NCI-H748 (cell line): ENCODE data around the gene TWNK.

Experiments used
- DNase-seq: peaks from one replicate; lab custom pipeline; 2025; ENCODE audit not compliant: unreplicated experiment; lab: John Stamatoyannopoulos, UW

TWNK gene

DNA sequence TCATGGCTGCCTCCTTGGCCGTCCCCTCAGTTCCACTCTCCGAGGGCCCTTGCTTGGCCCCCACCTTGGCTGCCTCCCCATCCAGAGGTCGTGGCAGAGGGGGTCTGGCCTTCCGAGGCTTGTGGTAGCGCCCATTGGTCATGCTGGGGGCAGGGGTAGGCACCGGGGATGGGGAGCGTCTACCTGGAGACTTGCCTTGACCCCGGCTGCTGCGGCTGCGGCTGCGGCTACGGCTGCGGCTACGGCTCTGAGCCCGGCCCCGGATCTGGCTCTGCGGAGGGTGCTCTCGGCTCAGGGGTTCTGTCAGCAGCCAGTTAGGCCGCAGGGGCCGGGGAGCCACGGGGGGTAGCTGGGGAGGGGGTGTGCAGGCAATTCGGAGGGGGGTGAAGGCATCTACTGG lies 23.0 kb downstream of the TWNK start:
- DNase-seq = no peak

DNA sequence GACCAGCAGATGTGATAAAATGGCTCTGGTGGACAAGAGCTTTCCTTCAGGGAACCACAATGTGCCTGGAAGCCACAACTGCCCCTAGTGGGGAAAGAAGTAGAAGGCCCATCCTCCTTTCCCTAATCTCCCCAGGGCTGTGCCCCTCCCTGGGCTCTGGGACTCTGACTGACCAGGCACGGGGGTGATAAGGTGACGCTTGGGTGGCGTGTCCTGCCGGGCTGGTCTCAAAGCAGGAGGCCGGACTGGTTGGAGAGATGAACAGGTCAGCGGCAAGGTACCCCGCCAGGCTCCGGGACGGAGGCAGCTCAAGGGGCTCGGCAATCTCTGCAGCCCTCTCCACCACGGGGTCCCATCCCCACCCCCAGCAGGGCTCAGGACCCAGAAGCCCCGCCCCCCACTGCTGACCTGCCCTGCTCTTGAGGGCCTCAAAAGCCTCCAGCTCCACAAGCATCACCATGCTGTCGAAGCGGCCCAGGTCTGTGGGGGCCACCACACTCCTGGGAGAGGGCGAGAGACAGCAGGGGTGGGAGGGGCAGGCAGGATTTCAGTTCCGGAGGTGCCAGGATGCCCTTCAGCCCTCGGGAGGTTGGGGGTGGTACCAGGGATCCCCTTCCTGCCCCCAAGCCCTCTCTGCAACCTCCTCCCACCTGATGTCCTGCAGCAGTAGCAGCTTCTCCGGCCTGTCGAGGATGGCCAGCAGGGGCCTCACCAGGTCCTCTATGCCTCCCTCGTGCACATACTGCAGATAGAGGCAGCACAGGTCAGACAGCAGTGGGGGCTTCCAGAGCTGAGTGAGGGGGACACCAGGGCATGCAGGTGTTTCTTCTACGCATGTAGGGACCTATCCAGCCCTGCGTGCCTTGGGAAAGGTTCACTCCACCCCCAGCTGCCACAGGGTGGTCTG lies 24.4 kb downstream of the TWNK start:
- DNase-seq = no peak

DNA sequence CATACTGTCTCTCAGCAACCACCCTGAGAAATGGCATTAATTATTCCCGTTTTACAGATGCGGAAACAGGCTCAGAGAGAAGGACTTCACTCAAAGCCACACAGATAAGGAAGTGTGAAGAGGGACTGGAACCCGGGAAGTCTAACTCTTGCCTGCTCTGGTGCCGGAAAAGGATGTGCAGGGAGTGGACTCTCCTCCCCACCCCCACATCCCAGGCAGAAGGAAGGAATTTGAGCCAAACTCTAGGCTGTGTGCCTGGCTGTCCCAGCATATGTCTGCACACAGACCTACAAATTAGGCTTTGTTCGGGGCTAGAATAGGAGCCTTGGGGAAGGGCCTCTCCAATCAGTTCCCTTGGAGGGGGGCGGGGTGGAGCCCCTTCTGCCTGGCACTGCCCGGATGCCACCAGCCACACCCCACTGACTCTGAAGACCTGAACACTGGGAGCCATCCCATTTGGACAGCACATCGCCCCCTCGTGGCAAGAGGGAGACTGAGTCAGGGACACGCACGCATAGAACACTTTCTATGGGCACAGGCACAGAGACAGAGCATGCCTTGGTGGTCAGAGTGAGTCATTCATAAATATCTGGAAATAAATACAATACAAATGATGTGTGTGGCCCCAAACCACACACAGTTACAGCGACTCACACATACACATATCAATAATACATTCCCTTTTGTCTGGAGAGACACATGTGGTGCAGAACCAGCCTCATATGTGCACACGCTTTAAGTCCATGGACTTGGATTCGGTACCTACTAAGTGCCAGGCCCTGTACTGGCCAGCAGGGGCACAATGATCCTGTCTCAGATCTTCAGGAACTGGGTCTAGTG lies 25.4 kb downstream of the TWNK start:
- peak; percentile 81 for DNase-seq

DNA sequence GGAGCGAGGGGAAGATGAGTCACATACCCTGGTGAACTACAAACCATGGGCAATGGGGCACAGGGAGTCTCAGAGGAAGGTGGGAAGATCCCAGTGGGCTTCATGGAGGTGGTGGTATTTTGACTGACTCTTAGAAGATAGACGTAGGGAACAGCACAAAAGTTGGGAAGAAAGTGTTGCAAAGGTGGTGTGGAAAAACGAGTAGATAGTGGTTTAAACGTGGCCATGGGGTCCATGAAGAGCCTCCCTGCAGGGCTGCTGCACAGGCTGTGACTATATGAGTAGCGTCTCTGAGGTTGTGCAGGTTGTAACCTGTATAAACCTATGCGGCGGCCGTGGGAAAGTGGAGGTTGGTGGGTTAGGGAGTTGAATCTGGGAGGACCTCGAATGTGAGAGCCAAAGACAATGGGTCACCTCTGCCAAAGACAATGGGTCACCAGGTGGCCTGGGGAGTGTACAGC lies 26.1 kb downstream of the TWNK start:
- DNase-seq = no peak

DNA sequence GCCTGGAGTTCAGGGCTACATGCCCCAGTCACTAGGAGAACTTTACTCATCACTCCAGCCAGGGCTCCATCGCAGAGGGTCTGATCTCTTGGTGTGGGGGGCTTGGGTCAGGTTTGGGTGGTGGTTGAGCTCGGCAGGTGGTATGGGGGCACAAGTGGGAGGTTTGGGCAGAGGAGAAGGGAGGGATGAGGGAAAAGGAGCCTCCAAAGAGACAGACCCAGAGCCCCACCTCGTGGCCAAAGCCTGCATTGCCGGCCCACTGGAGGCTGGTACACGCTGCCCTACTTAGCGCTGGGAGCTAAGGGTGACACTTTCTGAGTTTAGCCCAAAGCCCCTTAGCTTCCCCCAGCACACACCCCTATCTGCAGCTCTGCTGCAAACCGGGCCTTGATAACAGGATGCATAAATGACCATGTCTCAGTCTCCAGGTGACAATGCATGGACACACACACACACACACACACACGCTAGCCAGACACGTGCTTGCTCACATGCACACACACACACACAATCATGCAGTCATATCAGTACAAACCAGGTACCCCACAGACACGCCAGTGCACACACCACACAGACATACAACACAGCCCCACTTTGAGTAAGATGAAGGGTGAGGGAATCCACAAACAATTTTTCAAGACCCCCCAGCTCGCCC lies 27.0 kb downstream of the TWNK start:
- DNase-seq = peak; percentile 39

DNA sequence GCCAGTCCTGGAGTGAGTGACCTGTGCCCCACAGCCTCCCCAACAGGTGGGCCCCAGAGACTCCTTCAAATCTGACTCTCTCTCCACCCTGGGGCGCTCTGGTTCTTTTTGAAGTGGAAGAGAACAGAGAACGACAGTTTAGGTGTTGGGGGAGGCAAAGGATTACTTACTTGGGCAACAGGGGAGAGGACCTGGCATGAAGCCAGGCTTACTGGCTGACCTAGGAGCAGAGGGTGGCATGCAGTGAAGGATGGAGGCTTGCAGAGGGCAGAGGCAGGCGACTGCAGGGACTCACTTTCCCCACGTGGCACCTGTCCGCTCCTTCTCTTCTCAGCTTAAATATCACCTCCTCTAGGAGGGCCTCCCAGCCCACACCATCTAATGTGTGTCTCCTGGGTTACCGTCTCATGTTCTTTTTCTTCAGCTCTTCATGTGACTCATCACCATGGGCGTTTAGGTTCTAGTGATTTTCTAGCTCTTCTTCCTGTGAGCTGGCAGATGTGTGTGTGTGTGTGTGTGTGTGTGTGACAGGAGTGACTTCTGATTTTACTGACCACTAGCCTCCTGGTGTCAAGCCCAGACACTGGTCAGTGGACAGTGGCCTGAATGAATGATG lies 27.7 kb downstream of the TWNK start:
- no peak for DNase-seq

DNA sequence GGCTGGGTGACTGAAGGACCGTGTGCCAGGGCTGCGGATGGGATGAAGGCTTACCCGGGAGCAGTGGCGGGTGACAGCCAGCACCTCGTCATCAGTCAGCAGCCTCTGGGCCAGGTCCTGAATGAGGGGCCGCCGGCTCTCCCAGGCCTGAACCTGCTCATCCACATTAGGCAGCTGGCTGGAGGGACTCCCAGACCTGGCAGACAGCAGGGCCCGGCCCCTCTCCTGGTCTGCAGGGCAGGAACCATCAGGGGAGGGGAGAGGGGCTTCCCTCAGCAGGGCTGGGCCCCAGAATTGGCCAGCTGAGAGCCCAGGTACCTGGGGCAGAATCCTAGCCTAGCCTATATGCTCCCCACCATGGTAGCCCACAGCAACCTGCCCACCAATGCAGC lies 28.2 kb downstream of the TWNK start:
- DNase-seq = no peak

DNA sequence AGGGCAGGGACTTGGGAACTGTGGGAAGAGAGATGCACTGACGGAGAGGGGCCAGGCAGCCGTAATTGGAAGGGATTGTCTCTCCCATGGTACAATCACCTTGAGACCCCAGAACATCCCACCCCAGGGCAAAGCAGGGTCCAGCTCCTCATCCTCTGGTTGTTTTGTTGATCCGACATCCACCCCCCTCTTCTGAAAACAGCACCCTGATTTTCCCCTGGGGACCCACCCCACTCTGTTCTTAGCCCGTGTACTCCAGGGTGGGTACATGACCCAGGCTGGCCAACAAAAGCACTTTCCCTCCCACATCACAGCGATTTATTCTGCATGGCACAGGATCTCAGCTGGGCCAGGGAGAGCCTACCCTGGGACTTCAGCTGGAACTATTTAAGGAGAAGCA lies 29.5 kb downstream of the TWNK start:
- DNase-seq = no peak

DNA sequence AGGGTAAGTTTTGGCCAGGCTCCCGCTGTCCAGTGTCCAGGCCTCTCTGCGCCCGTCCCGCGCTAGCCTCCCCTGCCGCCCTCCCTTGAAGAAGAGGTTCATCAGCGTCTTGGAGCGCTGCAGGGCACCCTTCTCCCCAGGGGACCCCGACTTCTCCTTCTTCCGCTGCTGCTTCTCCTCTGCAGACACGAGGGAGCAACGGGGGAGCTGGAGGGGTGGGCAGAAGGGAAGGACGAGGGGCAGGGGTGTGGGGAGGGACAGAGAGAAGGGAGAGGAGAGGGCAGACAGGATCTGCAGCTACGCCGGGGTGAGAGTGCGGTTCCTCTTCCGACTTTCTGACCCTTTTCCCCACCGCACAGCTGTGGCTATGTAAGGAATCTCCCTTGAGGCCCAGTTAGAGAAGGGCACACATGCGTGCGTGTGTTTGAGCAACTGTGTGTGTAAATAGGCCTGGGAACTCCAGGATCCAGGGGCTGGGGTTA lies 30.8 kb downstream of the TWNK start:
- no peak for DNase-seq

DNA sequence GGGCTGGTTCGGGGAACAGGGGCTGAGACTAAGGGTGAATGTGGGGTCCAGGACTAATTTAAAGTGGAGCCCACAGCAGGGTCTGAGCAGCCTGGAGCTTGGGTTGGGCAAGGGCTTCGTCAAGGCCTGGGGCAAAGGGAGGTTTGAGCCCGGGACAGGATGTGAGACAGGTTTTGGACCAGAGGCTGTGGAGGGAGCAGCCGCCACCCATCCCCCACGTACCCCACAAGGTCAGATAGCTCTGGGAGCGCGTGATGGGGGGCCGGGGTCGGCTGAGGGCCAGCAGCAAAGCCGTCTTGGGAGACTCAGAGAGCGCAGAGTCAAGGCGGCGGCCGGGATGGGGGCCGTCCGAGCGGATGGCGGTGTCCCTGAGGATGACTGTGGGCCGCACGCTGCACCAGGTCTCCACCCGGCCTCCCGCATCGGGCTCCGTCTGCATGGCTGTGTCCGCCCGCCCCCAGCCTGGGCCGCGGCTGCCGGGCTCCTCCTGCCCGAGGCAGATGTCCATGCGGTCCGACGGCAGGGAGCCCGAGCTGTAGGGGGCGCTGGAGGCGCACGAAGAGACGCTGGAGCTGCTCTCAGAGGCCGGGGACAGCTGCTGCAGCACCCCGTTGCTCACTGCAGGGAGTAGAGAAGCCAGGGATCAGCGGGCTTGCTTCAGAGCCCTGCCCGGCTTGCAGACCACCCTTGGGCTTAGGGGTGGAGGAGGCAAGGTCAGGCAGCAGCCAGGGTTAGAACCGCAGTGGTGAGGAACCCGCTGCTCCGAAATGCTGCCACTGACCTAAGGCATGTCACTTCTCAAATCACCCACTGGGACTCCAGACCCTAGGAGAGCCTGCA lies 31.5 kb downstream of the TWNK start:
- DNase-seq = peak; percentile 75

DNA sequence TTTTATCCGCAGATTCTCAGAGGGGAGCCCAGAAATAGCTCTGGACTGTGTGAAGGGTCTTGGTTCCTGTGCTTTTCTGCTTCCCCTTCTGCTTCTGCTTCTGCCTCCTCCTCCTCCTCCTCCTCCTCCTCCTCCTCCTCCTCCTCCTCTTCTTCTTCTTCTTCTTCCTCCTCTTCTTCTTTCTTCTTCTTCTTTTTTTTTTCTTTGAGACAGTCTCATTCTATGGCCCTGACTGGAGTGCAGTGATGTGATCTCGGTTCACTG lies 32.0 kb downstream of the TWNK start:
- DNase-seq = no peak

DNA sequence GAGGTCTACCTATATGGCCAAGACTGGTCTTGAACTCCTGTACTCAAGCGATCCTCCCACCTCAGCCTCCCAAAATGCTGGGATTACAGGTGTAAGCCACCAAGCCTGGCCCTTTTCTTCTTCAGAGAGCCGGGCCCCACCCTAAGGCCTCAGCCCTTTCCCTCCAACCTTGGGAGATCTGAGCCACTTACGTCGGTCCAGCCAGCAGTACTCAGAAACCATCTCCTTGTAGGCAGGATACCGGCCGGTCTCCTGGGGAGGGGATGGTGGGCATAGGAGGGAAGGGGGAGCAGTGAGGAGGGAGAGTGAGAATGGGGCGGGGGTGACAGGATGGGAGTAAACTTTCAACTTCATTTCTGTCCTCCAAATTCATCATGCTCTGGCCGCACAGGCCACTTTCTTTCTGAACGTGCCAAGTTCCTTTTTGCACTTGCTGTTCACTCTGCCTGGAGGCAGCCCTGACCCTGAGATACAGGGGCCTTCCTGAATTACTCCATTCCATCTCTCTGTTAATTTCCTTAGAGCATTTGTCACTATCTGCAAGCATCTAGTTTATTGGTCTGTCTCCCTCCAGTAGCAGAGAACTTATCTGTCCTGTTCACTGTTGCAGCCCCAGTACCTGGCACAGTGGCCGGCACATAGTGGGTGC lies 33.2 kb downstream of the TWNK start:
- no peak for DNase-seq

DNA sequence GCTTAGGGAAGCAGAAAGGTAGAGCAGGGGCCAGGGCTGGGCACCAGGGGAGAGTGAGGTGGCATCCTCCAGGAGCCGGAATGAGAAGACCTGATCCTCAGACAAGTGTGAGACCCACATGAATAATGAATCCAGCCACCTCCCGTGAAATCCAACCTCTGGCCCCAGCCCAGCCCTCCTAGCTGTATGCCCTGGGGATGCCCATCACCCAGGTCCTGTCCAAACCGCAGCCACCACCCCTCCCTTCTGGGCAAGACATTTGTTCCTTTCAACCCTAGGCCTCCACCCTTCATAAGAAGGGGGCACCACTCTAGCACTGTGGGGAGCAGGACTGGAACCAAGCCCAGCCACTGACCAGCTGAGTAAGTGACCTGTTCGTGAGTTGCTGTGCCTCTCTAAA lies 33.9 kb downstream of the TWNK start:
- no peak for DNase-seq

DNA sequence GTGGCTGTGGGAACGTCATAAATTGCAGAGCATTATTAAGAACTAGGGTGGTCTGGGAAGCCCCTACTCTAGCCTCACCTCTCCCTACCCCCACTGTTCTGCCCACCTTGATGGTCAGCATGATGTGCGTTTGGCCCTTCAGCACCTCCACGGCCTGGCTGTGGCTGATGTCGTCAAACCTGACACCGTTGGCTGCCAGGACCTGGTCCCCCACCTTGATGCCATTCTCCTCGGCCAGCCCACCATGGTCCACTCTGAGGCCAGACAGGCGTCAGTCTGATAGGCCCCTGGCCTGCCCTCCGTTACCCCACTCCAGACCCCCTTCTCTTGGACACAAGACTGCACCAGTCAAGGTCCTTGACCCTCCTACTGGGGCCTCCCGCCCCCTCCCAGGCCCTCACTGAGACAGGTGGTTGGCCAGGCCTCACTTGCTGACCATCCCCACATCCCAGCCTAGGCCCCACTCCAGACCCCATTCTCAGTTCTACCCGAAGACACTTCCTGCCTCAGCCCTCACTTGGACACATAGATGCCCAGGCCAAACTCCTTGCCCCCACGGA lies 34.4 kb downstream of the TWNK start:
- no peak for DNase-seq

DNA sequence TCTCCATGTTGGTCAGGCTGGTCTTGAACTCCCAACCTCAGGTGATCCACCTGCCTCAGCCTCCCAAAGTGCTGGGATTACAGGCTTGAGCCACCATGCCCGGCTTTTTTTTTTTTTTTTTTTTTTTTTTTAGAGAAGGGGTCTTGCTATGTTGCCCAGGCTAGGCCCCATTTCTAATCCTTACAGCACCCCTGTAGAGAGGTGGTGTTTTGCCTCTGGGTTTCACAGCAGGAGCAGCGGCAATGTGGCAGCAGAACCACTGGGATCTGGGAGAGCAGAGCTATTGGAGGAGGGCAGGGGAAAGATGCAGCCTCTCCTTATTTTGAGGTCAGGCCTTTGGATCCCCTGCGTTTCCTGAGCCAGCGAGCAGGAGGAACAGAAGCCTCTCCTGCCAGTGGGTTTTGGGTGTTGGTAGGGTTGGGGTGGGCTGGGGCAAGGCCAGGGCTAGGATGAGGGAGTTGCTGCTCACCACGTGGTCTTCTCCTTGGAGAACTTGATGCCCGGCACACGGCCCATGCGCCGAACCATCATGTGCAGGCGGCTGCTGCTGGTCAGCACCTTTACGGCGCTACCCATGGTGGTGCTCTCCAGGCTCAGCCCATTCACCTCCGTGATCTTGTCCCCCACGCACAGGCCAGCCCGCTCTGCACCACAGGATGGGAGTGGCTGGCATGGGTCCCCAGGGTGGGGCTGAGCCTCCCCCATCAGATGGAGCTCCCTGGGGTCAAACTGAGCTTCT lies 35.8 kb downstream of the TWNK start:
- no peak for DNase-seq

DNA sequence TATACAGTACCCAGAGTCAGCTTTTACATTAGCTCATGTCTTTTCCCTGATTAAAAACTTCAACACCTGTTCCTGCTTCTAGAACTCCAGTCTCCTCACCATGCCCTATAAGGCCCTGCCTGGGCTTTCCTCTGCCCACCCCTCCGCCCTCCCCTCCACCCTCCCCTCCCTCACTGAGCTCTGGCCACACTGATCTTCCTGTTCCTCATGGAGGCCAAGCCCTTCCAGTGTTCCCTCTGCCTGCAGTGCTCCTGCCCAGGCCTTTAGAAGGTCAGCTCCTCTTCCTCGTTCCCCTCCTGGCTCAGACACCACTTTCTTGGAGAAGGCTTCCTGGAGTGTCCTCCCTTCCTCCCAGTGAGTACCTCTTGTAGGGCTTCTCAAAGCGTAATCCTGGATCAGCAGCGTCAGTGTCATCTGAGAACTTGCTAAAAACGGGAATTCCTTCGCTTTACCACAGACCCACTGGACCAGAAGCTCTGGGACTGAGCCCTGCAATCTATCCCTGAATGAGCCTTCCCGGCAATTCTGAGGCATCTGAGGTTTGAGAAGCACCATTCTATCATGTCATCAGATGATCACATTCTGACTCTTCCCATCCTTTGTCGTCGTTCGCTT lies 39.9 kb downstream of the TWNK start:
- no peak for DNase-seq

DNA sequence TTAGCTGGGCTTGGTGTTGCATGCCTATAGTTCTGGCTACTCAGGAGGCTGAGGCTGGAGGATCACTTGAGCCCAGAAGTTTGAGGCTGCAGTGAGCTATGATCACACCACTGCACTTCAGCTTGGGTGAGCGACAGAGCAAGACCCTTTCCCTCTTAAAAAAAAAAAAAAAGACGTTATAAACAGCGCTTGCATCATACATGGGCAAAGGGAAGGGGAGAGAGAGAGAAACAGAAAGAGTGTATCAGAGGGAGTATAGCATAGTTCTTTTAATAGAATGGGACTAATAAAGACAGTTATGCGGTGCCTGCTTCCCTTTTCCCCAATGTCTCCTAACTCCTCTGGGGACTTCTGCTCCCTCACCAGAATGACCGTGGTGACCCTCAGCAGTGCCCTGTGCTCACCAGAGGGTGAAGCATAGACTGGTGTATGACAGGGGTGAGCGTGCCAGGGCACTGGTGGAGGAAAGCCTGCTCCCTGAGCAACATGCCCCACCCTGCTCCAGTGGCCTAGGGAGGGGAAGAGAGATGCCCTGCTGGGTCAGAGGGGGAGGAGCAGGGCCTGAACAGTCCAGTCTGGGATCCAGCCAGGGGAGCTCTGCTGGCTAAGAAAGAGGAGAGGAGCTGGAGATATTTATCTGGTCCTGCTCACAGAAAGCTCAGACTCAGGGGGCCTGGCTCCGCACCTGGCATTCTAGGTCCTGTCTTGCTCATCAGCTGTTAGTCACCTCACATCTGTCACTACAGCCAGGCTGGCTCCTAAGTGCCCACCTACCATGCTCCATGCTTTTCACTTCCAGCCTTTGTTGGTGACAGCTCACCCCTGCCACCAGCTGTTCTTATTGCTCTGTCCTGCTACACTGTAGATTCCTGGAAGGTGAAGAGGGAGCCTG lies 41.3 kb downstream of the TWNK start:
- no peak for DNase-seq
